ENCODE measurements around the gene ITGA8. TPM values are rescaled to one million over a fixed set of nuclear protein-coding genes. Genes with fewer than 3 reads are reported as not detected.

Gene ITGA8
- total RNA-seq, 1 experiment from 2014 or later, result 0.02 TPM

DNA sequence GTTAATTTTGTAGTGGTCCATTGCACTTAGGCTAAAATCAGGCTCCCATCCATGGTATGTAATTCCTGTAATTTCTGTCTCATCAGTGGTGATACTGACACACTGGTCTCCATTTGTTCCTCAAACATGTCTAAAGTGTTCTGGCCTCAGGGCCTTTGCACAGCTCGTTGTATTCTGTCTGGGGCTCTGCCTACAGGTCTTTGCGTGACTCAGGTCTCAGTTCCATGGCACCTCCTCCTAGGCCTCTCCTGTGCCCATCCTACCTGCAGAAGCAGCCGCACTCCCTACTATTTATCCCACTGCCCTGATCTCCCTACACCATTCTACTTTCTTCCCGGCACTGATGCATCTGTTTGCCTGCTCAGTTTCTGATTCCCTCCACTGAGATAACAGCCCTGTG is 173.8 kb downstream of the ITGA8 start (continued):
- TF ChIP-seq CBX3 (IDR thresholded peaks at IDR 0.05; ENCODE audit: low read depth), result no peak
- no peak for TF ChIP-seq TCF7L2 (IDR thresholded peaks at IDR 0.05; ENCODE audit: borderline replicate concordance, extremely low read depth, insufficient read depth, insufficient read length)
- TF ChIP-seq YY1 (IDR thresholded peaks at IDR 0.05; ENCODE audit: extremely low read depth, insufficient replicate concordance, low read depth, low read length), result no peak
- no peak for TF ChIP-seq REST (IDR thresholded peaks at IDR 0.05; ENCODE audit: low read depth)
- TF ChIP-seq CEBPB (IDR thresholded peaks at IDR 0.05; ENCODE audit: low read depth), result no peak

GRCh38 chr10:15545266-15545665 is 174.5 kb downstream of the ITGA8 start:
- Histone ChIP-seq H3K4me3 (replicated peaks in 1 of 2; ENCODE audit: low read depth in 1 of 2, low read length in 2 of 2) (no peak overlapping the region), H3K4me1 (ENCODE audit: control insufficient read depth in 1 of 2, insufficient read depth in 2 of 2, low read length in 2 of 2) (no peaks in the 10 kb centered on the region), H3K27me3 (ENCODE audit: insufficient read depth, low read length) (peaks cover 4% of the 10 kb centered on the region; the same call in 1 of the 2 replicates), H2AFZ (ENCODE audit: low read depth, low read length, poor library complexity, severe bottlenecking) (no peak overlapping the region), H3K9me2 (ENCODE audit: insufficient read depth) (no peaks in the 10 kb centered on the region), H3K9me3 (ENCODE audit: control insufficient read depth in 1 of 2, insufficient read depth in 1 of 2, low read depth in 1 of 2, low read length in 2 of 2) (no peaks in the 10 kb centered on the region), H3K27ac (ENCODE audit: low read depth, low read length) (no peak overlapping the region), H3K4me2 (ENCODE audit: low read length) (no peak overlapping the region), H4K20me1 (ENCODE audit: insufficient read depth) (no peaks in the 10 kb centered on the region), H3K36me3 (ENCODE audit: control insufficient read depth in 1 of 2, insufficient read depth in 2 of 2, low read length in 2 of 2) (no peaks in the 10 kb centered on the region), H3K79me2 (ENCODE audit: insufficient read depth, low read length) (no peaks in the 10 kb centered on the region), H3K9ac (ENCODE audit: low read length) (no peak overlapping the region)
- ChIA-PET RAD21 (ENCODE audit: low non-redundant PET in 1 of 2, low total read pairs in 2 of 2, uncharacterized antibody in 2 of 2, unreplicated experiment in 2 of 2) (no interaction called here), CTCF (no interaction called here), POLR2A (no interaction called here)
- BruUV-seq (replicated peaks), result no TSS peak
- TF ChIP-seq EGR1 (IDR thresholded peaks at IDR 0.05; ENCODE audit: low read depth) (no peak), EZH2phosphoT487 (IDR thresholded peaks at IDR 0.05; ENCODE audit: borderline replicate concordance) (no peak), SP1 (IDR thresholded peaks at IDR 0.05; ENCODE audit: low read depth) (no peak)
- no peak for DNase-seq (ENCODE audit: low read depth, low spot score)
- no peak for ATAC-seq
- intact Hi-C loops (cut with micrococcal nuclease), result no loop called here
